Retinal pigment epithelial cell (primary cell): ENCODE results near the gene CCDC13.

Source experiments
- DNase-seq: peaks from one replicate; pipeline ENCODE4 v3.0.0-alpha.2; 2010; ENCODE audit warnings: low read depth
- H3K4me3 ChIP-seq: 2 replicates; pipeline ENCODE4 v1.5.1; 2011; ENCODE audit warnings: mild to moderate bottlenecking, low read length, control low read depth, moderate library complexity
- CTCF ChIP-seq: conservative IDR thresholded peaks from 2 replicates; pipeline ENCODE4 v1.5.1; 2011; ENCODE audit warnings: low read depth, low read length, control low read depth, inconsistent platforms

Gene CCDC13

GRCh38 chr3:42729404-42730145, 43.5 kb downstream of the CCDC13 start:
- H3K4me3 ChIP-seq: no peak overlapping the region
- TF ChIP-seq CTCF: no peak
- no peak for DNase-seq

- no peak for DNase-seq
- no peak for TF ChIP-seq CTCF
- no peak overlapping the region for H3K4me3 ChIP-seq
Measured at GRCh38 chr3:42728668-42729364, 44.2 kb downstream of the CCDC13 start.

GRCh38 chr3:42728056-42728455, 45.0 kb downstream of the CCDC13 start:
- no peak for TF ChIP-seq CTCF
- no peak for DNase-seq
- no peak overlapping the region for H3K4me3 ChIP-seq

GRCh38 chr3:42725454-42725853, 47.6 kb downstream of the CCDC13 start:
- no peak for TF ChIP-seq CTCF
- H3K4me3 ChIP-seq: no peak overlapping the region
- DNase-seq: no peak

- TF ChIP-seq CTCF: no peak
- H3K4me3 ChIP-seq: no peak overlapping the region
- no peak for DNase-seq
Measured at GRCh38 chr3:42723219-42723618, 49.8 kb downstream of the CCDC13 start.
